HG03175 (cell line): ENCODE results near the gene NNMT.

Experiments used
- ATAC-seq: cut with Tn5 transposase; IDR thresholded peaks from one replicate; pipeline ENCODE4 v1.9.1; 2021; ENCODE audit warnings: mild to moderate bottlenecking, moderate library complexity; ENCODE audit not compliant: unreplicated experiment

NNMT gene

DNA sequence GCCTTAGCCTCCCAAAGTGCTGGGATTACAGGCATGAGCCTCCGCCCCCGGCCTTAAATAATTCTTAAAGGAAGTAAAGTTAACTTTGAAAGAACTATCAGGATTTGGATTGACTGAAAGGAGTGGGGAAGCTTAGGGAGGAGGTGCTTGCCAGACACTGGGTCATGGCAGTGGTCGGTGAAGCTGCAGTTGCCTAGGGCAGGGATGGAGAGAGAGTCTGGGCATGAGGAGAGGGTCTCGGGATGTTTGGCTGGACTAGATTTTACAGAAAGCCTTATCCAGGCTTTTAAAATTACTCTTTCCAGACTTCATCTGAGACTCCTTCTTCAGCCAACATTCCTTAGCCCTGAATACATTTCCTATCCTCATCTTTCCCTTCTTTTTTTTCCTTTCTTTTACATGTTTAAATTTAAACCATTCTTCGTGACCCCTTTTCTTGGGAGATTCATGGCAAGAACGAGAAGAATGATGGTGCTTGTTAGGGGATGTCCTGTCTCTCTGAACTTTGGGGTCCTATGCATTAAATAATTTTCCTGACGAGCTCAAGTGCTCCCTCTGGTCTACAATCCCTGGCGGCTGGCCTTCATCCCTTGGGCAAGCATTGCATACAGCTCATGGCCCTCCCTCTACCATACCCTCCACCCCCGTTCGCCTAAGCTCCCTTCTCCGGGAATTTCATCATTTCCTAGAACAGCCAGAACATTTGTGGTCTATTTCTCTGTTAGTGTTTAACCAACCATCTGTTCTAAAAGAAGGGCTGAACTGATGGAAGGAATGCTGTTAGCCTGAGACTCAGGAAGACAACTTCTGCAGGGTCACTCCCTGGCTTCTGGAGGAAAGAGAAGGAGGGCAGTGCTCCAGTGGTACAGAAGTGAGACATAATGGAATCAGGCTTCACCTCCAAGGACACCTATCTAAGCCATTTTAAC is at the start of gene NNMT:
NNMT (plus strand) TSS at position 724 of the 929 bp plus-strand sequence; CDS start at position 882, 158 bp downstream.
- no peak for ATAC-seq

- ATAC-seq, result no peak
Measured at GRCh38 chr11:114247070-114247789, 49.0 kb upstream of the NNMT start.

- no peak for ATAC-seq
Measured at GRCh38 chr11:114250180-114250579, 46.0 kb upstream of the NNMT start.

DNA sequence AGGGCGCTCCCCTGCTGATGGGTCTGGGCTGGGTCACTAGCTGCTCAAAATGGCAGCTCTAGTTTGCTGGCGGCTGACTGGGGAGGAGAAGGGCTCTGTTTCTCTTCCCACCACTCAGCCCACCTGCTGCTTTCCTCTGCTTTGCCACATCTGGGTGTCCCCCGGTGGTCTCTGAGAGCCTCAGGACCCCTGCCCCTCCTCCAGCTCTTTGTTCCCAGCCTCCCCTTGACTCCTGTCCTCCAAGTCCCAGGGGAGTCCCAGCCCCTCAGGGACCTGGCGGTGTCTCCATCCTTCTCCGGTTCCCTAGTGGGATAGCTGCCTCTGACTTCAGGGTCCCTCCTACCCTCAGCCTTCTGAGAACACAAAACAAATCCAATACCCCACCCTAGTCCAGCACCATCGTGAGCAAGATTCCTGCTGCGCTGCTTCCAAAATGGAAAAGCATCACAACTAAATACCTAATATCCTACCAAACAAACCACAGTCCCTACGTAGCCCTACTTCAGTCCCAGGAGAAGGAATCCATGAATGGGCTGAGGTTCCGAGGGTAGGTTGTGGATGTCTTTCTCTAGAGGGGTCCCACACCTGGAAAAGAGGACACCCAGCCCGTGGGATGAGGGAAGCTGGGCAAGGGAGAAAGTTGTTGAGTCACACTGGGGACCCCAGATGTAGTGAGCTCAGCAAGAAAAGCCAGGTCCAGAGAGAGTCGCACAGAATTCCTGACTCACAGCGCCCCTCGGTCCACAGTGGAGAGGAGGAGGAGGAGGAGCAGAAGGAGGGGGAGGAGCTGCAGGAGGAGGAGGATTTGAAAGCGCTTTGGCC is 45.0 kb upstream of the NNMT start:
- no peak for ATAC-seq

DNA sequence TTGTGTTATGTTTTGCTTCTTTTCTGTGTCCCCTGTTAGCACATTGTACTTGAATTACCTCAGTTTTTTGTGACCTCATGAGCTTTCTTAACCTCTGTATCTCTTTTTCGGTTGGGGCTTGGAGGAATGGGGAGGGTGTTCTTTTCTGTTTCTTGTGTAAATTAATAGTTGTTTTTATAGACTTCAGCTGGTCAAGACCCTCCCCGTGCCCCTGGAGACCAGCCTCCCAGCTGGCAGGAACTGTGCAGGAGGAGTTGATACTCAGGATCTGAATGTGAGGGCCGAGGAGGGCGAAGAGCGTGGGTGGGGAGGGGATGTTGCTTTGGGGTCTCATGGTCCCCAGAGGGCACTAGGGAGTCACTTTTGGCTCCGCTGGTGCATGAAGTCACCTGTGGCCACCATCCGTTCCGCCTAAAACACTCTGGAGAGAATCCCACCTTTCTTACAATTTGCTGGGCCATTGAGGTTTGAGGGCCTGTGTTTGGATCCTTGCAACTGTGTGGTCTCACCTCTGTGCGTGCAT is 44.3 kb upstream of the NNMT start:
- ATAC-seq, result no peak

GRCh38 chr11:114252767-114253166 is 43.4 kb upstream of the NNMT start:
- no peak for ATAC-seq

GRCh38 chr11:114253771-114254170 is 42.4 kb upstream of the NNMT start:
- ATAC-seq, result no peak

DNA sequence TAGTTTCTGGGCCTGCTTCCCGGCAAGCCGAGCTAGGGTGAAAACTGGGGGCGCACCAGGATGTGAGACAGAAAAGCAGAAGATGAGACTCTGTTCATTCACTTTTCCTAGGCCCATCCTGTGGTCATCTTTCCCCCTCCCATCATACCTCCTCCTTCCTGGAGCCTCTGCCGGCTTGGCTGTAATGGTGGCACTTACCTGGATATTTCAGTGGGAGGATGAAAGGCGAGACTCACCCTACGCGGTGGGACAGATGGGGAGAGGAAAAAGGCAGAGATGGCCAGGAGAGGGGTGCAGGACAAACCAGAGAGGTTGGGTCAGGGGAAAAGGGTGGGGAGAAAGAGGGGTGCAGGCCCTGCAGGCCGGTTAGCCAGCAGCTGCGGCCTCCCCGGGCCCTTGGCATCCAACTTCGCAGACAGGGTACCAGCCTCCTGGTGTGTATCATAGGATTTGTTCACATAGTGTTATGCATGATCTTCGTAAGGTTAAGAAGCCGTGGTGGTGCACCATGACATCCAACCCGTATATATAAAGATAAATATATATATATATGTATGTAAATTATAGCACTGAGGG is 41.5 kb upstream of the NNMT start:
- ATAC-seq, result no peak

DNA sequence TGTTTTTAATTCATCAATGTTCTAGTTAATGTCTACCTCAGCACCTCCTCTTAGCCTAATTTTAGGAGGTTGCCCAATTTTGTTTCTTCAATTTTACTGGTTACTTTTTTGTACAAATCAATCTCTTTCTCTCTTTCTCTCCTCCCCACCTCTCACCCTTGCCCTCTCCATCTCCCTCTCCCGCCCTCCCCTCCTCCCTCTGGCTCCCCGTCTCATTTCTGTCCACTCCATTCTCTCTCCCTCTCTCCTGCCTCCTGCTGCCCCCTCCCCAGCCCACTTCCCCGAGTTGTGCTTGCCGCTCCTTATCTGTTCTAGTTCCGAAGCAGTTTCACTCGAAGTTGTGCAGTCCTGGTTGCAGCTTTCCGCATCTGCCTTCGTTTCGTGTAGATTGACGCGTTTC is 40.9 kb upstream of the NNMT start:
- ATAC-seq, result no peak

DNA sequence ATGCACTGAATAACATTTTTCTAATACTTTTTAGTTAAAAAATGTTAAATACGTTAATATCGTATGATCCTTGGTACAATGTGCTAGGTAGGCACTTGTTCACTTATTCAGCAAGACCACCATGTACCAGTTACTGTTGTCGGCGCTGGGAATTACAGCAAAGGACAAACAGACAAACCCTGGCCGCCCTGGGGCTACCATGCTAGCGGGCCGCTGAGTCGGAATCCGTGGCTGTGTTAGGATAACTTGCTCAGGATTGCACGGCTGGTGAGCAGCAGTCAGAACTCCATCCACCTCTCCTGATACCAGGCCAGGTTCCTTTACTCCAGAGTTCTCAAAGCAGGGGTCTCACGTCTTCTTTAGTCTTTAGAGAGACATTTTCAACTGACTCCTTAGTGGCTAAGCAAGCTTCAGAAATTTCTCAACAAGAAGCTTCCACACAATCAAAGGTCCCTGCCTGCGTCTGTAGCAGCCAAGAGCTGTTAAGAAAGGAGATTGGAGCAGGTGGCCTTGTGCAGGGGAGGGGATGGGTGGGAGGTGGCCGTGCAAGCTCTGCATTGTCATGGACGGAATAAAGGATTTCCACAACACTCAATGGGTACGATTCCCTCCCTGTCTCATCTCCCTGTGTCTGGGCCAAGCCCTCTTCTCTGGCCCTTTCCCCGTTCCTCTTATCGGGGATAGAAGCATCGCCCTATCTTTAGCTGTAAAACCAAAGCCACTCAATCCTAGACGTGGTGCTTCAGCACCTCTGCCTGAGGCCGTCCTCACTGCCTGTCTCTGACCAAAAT is 39.8 kb upstream of the NNMT start:
- no peak for ATAC-seq

- no peak for ATAC-seq
Measured at GRCh38 chr11:114256967-114257286, 39.3 kb upstream of the NNMT start.

- ATAC-seq, result no peak
Measured at GRCh38 chr11:114257621-114258558, 38.3 kb upstream of the NNMT start.

- ATAC-seq, result no peak
Measured at GRCh38 chr11:114258696-114259095, 37.5 kb upstream of the NNMT start.

DNA sequence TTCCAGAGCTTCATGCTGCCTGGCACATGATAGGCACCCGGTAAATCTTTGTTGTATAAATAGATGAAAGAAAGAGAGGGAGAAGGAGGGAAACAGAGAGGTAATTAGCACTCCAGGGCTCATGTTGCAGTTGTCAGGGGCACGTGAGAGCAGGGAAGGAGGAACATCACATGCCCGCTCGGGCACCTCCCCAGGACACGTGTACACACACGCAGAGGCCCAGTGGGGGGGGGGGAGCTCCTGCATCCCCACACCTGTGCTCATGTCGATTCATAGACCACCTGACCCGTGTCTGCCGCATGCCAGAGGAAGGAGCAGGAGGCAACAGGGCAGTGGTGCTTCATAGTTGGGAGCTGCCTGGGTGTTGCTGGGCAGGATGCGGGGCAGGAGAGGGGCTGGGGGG is 37.1 kb upstream of the NNMT start:
- no peak for ATAC-seq

GRCh38 chr11:114259551-114259983 is 36.6 kb upstream of the NNMT start:
- ATAC-seq, result no peak

GRCh38 chr11:114260077-114260476 is 36.1 kb upstream of the NNMT start:
- no peak for ATAC-seq

DNA sequence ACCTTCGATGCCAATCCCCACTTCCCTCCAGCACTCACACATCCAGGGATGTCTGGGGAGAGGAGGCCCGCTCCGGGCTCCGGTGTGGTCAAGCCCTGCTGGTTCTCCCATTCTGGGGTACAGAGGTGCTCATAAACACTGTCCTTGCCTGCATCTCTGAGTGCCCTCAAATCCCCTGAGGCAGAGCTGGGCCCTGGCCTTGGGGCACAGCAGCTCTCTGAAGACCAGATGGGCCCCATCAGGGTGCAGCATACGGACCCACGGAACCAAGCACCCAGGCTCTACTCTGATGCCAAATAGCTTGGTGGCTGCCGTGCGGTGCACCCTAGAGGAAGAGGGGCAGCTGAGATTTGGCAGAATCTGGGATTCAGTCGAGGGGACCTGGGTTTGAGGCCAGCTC is 35.7 kb upstream of the NNMT start:
- no peak for ATAC-seq

- no peak for ATAC-seq
Measured at GRCh38 chr11:114261791-114262190, 34.4 kb upstream of the NNMT start.
